Uterus (tissue), 2 donors: Measurements from ENCODE around the gene RALB.

Experiments
- POLR2A ChIP-seq, 2 donors: fragments of 450-650 bp; IDR thresholded peaks; one replicate each; pipeline ENCODE4 v1.6.1; 2016; ENCODE audit warnings: antibody characterized with exemption in 2 of 2, mild to moderate bottlenecking in 1 of 2, moderate library complexity in 1 of 2
- TF ChIP-seq, protein P1 (sequence below), 4 experiments: fragments of 200-600 bp in 2 of 4; fragments of 450-650 bp in 2 of 4; sonication (generic) in 2 of 4; IDR thresholded peaks; one replicate each; pipeline ENCODE4 v1.5.1; 2016 to 2019; ENCODE audit warnings: antibody characterized with exemption in 4 of 4, mild to moderate bottlenecking in 2 of 4, moderate library complexity in 1 of 4

DNA sequence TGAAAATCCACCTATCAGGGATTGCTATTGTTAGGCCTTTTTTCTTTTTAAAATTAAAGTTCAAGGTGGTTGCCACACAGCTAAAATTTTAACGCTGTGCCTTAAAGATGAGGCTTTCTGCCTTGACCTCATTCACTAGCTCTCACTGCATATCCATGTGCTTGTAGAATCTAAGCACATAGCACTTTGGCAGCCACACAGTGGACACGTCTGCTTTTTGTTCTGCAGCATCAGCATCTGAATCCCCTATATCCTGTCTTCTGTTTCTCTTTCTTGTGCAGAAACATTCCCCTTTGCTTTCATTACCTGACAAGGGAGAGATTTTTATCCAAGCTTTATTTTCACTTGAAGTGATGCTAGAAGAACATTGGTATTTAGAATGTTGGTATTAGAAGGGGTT is 38.1 kb downstream of the RALB start:
- TF ChIP-seq POLR2A (IDR thresholded peaks at IDR 0.05) = no peak
- TF ChIP-seq, protein P1, sequence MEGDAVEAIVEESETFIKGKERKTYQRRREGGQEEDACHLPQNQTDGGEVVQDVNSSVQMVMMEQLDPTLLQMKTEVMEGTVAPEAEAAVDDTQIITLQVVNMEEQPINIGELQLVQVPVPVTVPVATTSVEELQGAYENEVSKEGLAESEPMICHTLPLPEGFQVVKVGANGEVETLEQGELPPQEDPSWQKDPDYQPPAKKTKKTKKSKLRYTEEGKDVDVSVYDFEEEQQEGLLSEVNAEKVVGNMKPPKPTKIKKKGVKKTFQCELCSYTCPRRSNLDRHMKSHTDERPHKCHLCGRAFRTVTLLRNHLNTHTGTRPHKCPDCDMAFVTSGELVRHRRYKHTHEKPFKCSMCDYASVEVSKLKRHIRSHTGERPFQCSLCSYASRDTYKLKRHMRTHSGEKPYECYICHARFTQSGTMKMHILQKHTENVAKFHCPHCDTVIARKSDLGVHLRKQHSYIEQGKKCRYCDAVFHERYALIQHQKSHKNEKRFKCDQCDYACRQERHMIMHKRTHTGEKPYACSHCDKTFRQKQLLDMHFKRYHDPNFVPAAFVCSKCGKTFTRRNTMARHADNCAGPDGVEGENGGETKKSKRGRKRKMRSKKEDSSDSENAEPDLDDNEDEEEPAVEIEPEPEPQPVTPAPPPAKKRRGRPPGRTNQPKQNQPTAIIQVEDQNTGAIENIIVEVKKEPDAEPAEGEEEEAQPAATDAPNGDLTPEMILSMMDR (IDR thresholded peaks at IDR 0.05) = no peak
